ENCODE measurements around the gene SP140. TPM values are rescaled to one million over a fixed set of nuclear protein-coding genes. Genes with fewer than 3 reads are reported as not detected.

The SP140 gene
- total and polyA plus RNA-seq, 8 donors = 0.12 to 1.5 (median 0.34) TPM

DNA sequence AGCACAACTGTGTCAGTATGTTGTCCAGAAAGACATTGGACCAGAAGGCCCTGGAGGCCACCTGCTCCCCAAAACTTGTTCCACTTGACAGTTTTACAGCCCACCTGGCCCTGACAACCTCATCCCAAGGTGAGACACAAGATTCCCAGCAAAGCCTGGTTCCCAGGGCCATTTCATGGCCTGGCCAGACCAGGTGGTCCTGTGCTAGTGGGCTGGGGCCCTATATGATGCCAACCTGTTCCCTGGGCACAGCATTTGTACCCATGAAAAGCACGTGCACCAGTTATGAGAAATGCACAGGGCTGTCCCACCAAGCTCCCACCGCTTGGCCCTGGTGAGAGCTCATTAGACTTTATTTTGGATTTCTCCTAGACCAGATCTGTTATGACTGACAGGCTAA lies 95.5 kb downstream of the SP140 start:
- H3K27me3 ChIP-seq = no peaks in the 10 kb centered on the region
- no peak for TF ChIP-seq CTCF (IDR thresholded peaks at IDR 0.05)
- H3K27ac ChIP-seq = no peak overlapping the region
- no peak for ATAC-seq
- H3K4me1 ChIP-seq = no peaks in the 10 kb centered on the region
- DNase-seq = no peak
- 83 to 85% methylated on average over 2 of the region's 2 CpGs for WGBS, 2 donors
- H3K9me3 ChIP-seq = no peaks in the 10 kb centered on the region
- no peak for FAIRE-seq
- intact Hi-C loops (cut with DNase I) = no loop called here
- H3K4me3 ChIP-seq = no peak overlapping the region
- no peaks in the 10 kb centered on the region for H3K36me3 ChIP-seq

DNA sequence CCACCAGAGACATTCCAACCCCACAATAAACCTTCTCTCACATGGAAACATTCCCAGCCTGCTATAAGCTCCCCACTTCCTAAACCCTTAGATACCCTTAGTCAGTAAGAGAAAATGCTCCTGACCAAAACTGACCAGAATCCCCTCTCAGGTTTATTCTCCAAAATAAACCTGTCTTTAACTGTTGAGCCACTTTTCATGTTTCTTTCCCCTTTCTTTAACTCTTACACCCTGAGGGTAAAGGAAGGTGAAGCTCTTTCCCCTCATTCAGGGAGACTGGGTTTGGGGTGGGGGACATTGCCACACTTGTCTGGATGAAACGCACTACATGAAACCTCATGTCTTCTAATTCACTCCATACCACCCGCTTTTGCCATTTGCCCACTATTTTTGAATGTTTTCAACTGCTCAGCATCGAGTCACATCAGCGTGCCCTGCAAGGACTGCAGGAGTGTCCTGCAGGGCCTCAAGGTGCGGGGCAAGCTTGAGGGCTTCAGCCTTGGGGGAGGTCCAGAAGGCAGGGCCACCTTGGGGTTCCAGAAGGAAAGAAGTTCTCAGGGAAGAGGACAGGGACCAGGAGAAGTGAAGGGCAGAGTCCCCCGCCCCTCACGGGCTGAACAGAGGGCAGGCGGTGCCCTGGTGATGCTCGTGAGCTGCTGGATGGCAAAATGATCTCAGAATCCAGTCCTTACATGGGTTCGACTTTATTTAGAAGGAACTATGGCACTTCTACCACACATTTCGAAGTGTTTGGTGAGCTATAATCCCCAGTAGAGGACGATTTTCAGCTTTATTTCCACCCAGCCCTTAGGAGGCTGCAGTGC lies 97.2 kb downstream of the SP140 start:
- FAIRE-seq (no peak), DNase-seq (no peak), ATAC-seq (no peak)
- Histone ChIP-seq H3K27me3 (no peaks in the 10 kb centered on the region), H3K36me3 (no peaks in the 10 kb centered on the region), H3K27ac (no peak overlapping the region), H3K4me3 (no peak overlapping the region), H3K4me1 (no peaks in the 10 kb centered on the region), H3K9me3 (no peaks in the 10 kb centered on the region)
- no peak for TF ChIP-seq CTCF (IDR thresholded peaks at IDR 0.05)
- intact Hi-C loops (cut with DNase I) = no loop called here
- 76 to 81% methylated on average over 12 of the region's 12 CpGs for WGBS, 2 donors

DNA sequence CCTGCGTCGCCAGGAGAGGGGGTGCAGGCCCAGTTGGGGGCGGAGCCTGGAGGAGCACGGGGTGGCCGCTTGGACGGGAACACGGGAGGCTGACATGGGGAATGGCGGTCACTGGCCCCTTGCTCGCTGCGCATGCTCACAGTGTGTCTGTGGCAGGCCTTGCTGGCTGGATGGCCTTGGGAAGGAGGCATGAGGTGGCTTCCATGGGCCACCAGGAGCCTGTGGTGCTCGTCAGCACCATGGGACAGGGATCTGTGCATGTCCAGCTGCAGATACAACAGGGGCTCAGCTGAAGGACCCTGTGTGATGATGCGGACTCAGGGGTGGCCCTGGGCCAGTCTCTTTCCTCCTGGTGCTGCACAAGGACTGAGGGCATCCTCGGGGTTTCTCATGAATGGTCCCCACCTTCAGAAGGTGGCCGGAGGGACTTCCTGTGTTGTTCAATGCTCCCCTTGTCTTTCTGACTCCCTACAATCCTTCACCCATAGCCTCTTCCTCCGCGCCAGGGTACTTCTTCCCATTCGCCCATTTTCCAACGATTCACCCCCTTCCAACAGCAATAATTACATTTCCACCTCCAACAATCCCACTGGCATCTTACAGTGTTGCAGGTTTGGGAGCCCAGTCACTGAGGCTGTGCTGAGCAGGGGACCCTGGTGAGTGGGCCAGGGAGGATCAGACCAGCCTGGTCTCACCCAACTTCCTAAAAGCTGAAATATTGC lies 98.0 kb downstream of the SP140 start:
- DNase-seq (peak in 1 of 6 donors; percentile 58), FAIRE-seq (no peak), ATAC-seq (no peak)
- Histone ChIP-seq H3K9me3 (no peaks in the 10 kb centered on the region), H3K27me3 (no peaks in the 10 kb centered on the region), H3K4me1 (no peaks in the 10 kb centered on the region), H3K4me3 (no peak overlapping the region), H3K36me3 (no peaks in the 10 kb centered on the region), H3K27ac (no peak overlapping the region)
- intact Hi-C loops (cut with DNase I) = no loop called here
- TF ChIP-seq CTCF (IDR thresholded peaks at IDR 0.05) = no peak
- WGBS, 2 donors = 85 to 87% methylated on average over 18 of the region's 18 CpGs

GRCh38 chr2:230324503-230324902 lies 99.0 kb downstream of the SP140 start:
- no peak overlapping the region for H3K4me3 ChIP-seq
- FAIRE-seq = no peak
- no peak for ATAC-seq
- no peak for DNase-seq
- no peaks in the 10 kb centered on the region for H3K27me3 ChIP-seq
- intact Hi-C loops (cut with DNase I) = no loop called here
- 83 to 89% methylated on average over 5 of the region's 5 CpGs for WGBS, 2 donors
- H3K27ac ChIP-seq = no peak overlapping the region
- H3K9me3 ChIP-seq = no peaks in the 10 kb centered on the region
- no peaks in the 10 kb centered on the region for H3K36me3 ChIP-seq
- no peaks in the 10 kb centered on the region for H3K4me1 ChIP-seq
- TF ChIP-seq CTCF (IDR thresholded peaks at IDR 0.05) = no peak
